Stimulated activated CD8-positive, alpha-beta memory T cell treated with anti-CD3 and anti-CD28 coated beads, Interleukin-4, amount 100 ng/mL, for 48 hours (primary cell): ENCODE results near the gene TXNDC17.
A peak's percentile ranks its signal among the peaks of the same experiment; 100 is the strongest.
"Not testable (repeated sequence)": the region's sequence is repeated elsewhere in the genome, so short reads cannot be mapped to it uniquely, and the experiment has no call there.

ENCODE experiments used
- DNase-seq: peaks from one replicate; pipeline ENCODE4 v3.0.0-alpha.2; 2020

Gene TXNDC17

GRCh38 chr17:6663200-6663599 lies 22.3 kb downstream of the TXNDC17 start:
- DNase-seq, result not testable (repeated sequence)

GRCh38 chr17:6666077-6666521 lies 25.2 kb downstream of the TXNDC17 start:
- DNase-seq, result peak; percentile 67

GRCh38 chr17:6666557-6666956 lies 25.7 kb downstream of the TXNDC17 start:
- DNase-seq, result no peak

- no peak for DNase-seq
Measured at GRCh38 chr17:6667516-6667915, 26.7 kb downstream of the TXNDC17 start.

- DNase-seq, result no peak
Measured at GRCh38 chr17:6668219-6668618, 27.4 kb downstream of the TXNDC17 start.

GRCh38 chr17:6668727-6669425 lies 28.0 kb downstream of the TXNDC17 start:
- DNase-seq, result no peak

GRCh38 chr17:6669479-6670212 lies 28.8 kb downstream of the TXNDC17 start:
- no peak for DNase-seq

GRCh38 chr17:6670571-6670970 lies 29.7 kb downstream of the TXNDC17 start:
- DNase-seq, result no peak

GRCh38 chr17:6670999-6671398 lies 30.1 kb downstream of the TXNDC17 start:
- DNase-seq, result no peak

- no peak for DNase-seq
Measured at GRCh38 chr17:6671431-6671830, 30.6 kb downstream of the TXNDC17 start.

GRCh38 chr17:6674586-6674985 lies 33.7 kb downstream of the TXNDC17 start:
- DNase-seq, result no peak

GRCh38 chr17:6675201-6675825 lies 34.5 kb downstream of the TXNDC17 start:
- no peak for DNase-seq

GRCh38 chr17:6676802-6677157 lies 35.9 kb downstream of the TXNDC17 start:
- DNase-seq, result no peak

GRCh38 chr17:6677158-6677831 lies 36.4 kb downstream of the TXNDC17 start:
- no peak for DNase-seq

- no peak for DNase-seq
Measured at GRCh38 chr17:6677946-6678345, 37.1 kb downstream of the TXNDC17 start.

GRCh38 chr17:6679241-6679640 lies 38.4 kb downstream of the TXNDC17 start:
- no peak for DNase-seq

GRCh38 chr17:6681176-6681575 lies 40.3 kb downstream of the TXNDC17 start:
- DNase-seq, result no peak

GRCh38 chr17:6681671-6682070 lies 40.8 kb downstream of the TXNDC17 start:
- DNase-seq, result no peak

GRCh38 chr17:6682339-6682738 lies 41.5 kb downstream of the TXNDC17 start:
- no peak for DNase-seq

GRCh38 chr17:6683081-6683684 lies 42.3 kb downstream of the TXNDC17 start:
- DNase-seq, result no peak

- no peak for DNase-seq
Measured at GRCh38 chr17:6683730-6684459, 43.0 kb downstream of the TXNDC17 start.

GRCh38 chr17:6684460-6684783 lies 43.6 kb downstream of the TXNDC17 start:
- no peak for DNase-seq
